GM18873 (cell line): Measurements from ENCODE around the gene TMEM132D.

ENCODE experiments used
- ATAC-seq: cut with Tn5 transposase; IDR thresholded peaks from one replicate; pipeline ENCODE4 v1.9.1; 2021; ENCODE audit warnings: mild to moderate bottlenecking, moderate library complexity, moderate number of reproducible peaks; ENCODE audit not compliant: unreplicated experiment, low FRiP score

TMEM132D gene

DNA sequence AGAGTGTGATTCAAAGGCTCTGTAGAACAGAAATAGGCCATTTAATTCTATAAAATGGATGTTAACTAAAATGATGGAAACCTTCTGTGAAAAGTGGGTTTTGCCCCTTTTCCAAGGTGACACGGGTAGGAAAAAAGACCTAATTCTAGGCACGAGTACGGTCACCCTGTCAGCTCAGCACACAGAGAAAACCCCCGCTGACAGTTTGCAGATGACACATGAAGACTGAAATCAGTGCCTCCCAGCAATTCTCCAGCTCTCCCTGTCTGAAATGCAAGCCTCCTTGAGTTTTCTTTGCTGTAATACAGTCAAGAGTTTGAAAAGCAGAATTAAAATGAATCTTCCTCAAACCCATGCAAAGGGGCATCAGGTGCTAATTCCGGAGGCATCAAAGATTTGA is 230.0 kb downstream of the TMEM132D start:
- no peak for ATAC-seq

DNA sequence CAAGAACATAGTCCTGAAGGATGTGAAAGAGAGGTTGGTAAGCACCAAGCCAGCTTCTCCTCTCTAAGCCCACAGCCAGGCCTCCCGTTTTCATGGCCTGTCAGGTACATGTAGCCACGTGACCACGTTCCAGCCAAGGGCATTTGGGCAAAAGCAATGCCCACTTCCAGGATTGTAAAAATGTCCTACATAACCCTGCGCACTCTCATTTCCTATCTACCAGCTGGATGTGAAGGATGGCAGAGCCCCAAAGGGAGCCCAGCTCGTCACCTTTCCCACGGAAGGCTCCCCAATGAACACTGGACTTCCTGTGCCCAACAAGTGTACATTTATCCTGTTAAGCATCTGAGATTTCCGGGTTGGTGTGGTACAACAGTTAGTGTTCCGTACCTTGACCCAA is 231.7 kb downstream of the TMEM132D start:
- no peak for ATAC-seq

DNA sequence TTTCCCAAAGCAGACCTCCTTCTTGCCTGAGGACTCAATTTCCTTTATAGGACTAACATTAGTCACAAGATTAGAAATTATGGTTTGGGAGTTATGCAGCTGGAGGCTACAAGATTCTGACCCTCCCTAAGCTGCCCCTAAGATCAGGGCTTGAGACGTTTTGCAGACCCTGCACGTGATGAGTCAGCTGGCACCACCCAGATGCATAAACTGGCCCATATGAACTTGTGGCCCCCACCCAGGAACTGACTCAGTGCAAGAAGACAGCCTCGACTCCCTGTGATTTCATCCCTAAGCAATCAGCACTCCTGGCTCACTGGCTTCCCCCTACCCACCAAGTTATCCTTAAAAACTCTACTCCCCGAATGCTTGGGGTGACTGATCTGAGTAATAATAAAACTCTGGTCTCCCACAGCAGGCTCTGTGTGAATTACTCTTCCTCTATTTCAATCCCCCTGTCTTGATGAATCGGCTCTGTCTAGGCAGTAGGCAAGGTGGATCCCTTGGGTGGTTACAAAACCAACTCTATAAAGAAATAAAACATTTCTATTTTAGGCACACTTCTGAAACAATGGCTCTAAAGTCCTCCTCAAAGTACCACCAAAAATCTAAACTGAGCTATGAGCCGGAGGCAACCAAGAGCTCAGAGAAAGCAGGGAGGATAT is 233.4 kb downstream of the TMEM132D start:
- ATAC-seq: no peak

DNA sequence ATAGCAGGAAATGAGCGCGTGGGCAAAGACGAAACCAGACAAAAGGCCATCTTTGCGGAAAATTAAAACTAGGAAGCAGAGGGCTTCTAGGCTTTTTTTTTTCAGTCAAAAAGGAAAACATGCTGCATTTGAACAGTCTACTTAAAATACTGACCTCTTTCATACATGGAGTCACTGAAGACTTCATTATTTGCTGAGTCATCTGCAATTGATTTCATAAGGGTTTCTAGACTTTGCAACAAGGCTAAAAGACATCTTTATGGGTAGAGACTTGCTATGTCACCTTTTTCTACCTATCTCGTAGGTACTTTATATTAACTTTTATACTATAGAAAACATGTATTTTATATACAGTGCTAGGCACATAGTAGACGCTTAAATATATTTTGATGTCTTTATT is 238.4 kb downstream of the TMEM132D start:
- ATAC-seq: no peak

DNA sequence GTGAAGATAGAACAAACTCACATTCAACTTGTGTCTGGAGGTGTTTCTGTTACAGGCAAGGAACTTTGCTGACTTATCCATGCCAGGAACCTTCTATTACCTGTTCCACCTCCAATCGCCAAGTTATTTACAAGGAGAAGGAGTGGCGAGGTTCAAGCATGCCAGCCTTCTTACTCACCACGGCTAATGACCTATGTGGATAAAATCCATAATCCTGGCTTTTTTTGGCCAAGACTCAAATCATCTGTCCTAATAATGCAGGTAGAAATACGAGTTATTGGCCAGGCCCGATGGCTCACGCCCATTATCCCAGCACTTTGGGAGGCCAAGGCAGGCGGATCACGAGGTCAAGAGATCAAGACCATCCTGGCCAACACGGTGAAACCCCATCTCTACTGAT is 241.6 kb downstream of the TMEM132D start:
- ATAC-seq: no peak

DNA sequence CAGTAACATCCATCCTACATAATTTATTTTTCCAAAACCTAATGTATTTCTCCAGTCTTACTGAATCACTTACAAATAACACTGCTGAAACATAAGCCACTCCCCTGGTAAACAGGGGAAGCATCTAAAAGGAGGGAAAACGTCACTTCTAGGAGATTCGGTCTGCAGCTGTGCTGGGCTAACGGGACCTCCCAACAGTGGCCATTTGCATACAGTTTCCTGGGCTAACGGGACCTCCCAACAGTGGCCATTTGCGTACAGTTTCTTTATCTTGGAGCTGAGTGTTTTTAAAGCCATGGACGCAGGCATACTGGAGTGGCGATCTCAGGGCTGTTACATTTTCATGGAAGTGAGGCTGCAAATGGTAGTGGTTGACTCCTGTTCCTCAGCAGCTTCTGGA is 242.9 kb downstream of the TMEM132D start:
- no peak for ATAC-seq

DNA sequence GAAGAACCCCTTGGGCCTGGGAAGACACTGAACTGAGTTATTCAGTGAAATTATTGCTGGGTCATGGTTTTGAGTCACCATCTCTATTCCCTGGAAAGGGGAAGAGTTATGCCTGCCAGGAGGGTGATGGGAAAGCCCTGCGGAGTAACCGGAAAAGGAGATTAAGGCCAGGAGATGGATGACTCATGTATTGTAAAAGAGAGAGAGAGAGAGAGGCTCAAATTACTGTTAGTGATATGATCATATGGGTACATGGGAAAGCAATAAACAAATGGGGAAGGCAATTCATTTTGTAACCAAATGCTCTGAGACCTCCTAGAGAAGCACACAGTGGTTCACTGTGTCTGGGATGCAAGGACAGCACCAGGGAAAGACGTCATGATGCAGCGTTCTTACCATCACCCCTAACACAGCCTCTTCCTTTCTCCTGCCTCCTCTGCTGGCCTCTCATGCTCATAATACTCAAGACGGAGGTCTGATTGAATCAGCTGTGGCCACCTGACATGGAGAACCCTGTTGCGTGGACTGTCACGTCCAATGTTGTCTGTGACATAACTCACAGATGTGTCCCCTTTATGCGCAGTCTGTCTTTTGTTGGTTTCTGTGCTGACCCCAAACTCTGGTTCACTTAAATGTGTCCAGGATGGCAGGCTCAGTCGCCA is 243.7 kb downstream of the TMEM132D start:
- no peak for ATAC-seq

DNA sequence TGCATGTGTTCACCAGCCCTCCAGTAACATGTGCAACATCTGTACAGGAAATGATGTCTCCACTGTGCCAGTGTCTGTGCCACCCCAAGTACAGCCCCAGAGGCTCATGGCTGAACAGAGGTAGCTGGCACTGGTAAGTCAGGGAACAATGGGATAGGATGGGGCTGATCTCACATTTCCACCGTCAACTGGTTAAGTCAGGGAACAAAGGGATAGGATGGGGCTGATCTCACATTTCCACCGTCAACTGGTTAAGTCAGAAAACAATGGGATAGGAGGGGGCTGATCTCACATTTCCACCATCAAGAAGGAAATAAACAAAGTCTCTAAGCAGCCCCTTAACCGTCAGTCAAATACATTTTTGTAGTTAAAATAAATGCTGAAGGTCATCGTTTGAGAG is 246.6 kb downstream of the TMEM132D start:
- ATAC-seq: no peak

DNA sequence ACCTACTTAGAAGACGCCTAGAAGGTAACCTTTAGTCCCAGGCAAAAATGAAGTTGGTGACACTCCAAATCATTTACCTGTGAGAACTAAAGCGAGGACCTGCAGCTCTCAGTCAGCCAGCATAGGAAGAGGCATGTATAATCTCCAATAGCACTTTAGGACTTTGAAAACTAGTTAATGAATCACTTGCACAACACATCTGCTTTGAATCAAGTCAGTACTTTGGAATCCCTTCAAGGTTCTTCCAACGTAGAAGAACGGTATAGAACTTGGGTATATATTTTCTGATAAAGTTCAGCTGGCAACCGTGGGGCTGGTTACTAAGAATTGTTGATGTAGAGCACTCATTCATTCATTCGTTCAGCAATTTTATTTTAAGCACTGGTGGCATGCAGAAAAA is 251.9 kb downstream of the TMEM132D start:
- no peak for ATAC-seq

DNA sequence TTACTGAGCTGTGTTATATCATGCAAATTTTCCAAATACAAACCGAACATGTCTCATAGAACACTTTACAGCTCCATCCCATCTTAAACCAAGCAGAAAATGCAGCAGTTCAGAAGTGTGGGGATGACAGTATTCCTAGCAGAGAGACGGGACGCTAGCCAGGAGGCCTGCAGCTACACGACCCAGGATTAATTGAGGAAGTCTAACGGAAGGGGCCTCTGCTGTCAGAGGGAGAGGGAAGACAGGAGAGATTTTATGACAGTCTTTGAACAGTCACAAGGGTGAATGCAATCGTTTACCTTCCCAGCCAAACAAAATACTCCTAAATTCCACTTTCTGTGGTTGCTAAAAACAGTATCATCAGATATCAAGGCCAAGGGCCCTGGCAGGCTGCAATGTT is 261.9 kb downstream of the TMEM132D start:
- no peak for ATAC-seq

DNA sequence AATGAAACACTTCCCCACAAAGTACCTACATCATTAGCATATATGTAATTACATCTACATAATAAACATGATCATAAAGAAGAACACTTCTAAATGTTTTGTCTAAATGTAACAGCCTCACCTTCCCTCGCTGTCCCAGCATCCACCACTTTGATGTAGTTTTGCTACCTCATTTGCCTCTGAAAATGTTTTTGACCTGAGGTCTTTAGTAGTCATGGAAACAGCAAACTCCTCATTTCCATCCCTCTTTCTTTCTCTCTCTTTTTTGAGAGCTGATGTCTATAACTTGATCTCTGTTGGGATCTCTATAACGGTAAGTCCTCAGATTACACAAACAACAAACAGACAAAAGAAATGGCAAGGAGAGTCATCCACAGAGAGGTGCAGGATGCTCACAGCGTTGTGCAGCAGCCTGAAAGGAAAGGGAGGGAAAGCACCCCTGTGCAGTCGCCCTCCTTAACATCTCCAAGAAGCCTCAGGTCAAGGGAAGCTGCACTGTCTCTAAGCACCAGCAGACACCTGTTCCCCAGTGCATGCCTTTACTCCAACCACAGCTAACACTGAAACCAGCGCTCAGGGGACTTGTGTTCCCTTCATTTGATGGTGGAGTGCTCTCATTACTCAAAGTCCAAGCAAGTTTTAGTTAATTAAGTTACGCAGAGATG is 268.7 kb downstream of the TMEM132D start:
- no peak for ATAC-seq

DNA sequence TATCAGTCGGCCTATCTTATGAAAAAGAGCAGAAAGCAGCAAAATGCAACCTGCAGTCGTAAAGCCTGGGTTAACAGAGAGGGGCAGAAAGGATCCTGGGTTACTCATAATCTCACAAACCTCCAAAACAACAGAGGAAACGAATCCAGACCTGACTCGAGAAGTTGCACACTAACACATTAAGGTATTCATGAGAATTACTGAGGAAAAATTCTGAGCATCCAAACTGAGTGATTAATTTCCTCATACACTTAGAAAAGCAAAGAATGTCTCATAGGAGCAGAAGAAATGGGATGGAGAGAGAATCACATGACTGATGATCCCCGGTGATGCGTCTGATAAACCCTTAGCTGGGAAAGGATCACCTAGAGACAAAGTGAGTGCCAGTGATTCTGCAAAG is 272.5 kb downstream of the TMEM132D start:
- ATAC-seq: no peak

DNA sequence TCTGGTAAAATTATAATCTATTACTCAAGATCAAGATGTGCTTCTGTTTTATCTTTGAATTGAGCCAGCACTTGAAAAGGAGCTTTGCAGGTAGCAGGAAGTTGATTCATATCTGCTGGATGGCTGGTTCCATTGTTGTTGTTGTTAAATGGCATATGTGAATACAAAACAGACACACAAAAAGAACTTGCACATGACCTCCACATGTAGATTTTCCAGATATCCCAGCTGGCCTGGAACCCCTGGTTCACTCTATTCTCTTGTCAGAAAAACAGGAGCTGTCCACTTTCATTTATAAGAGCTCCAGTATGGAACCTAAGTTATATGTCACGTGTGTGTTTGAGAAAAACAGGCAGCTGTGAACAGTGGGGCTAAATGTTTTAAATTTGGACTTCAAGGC is 273.9 kb downstream of the TMEM132D start:
- ATAC-seq: no peak

DNA sequence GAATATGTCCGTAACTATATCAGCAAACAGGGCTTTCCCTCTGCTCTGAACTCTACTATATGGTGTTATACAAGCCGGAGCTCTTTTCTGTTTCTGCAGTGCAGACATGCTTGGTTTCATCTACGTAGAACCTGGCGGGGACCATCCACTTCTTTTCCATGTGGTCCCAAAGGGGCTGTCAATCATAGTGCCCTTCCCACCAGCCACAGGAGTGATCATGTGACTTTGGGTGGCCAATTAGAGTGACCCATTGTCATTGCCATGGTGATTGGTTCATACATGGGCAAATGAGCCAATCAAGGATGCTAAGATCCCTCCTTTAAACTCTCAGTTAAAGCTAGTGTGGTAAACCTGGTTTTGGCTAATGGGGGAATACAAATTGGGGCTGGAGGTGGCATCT is 281.3 kb downstream of the TMEM132D start:
- no peak for ATAC-seq

DNA sequence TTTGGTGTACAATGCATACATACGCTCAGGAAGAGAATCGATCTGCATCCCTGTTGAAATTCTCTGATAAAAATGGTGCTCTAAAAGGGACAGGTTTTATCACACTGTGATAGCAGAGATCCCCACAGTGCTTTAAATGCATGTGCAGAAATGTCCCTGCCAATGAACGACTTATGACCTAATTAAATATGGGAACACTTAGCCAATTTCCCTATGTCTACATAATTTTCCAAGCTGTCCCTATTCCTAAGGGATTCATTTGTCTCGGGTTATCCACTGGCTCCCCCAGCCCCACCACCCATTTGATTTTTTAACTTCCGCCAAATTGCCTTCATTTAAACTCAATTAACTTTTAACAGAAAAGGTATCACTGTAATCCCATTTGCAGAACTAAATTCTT is 284.6 kb downstream of the TMEM132D start:
- no peak for ATAC-seq

DNA sequence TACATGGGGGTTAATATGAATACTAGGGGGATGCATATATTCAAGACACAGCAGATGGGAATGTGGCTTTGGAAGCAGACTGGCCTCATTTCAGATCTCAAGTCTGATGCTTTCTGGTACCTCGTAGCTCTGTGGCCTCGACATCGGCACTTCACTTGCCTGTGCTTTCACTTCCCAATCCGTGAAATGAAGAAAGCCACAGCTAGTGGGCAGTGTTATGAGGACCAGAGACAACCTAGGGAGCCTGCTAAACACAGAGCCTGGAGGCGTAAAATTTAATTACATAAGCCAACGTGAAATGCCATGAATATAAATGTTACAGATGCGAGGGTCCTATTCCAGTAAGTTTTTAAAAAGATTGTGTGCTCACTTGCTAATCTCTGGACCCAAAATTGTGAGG is 286.0 kb downstream of the TMEM132D start:
- no peak for ATAC-seq

DNA sequence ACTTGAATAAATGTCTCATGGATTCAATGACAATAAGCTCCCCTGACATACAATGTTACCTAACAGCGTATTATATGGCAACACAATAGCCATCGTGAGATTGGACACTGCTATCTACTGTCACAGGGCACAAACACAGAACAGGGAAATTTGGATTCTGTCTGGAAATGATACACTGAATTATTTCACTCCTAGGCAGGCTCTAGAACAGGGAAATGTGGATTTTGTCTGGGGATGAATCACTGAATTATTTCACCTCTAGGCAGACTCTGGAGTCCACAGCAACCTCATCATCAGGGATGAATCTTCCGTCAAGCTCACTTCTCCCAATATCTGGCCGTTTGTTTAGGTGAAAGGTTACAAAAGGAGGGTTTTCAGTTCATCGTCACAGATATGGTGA is 288.8 kb downstream of the TMEM132D start:
- ATAC-seq: no peak

DNA sequence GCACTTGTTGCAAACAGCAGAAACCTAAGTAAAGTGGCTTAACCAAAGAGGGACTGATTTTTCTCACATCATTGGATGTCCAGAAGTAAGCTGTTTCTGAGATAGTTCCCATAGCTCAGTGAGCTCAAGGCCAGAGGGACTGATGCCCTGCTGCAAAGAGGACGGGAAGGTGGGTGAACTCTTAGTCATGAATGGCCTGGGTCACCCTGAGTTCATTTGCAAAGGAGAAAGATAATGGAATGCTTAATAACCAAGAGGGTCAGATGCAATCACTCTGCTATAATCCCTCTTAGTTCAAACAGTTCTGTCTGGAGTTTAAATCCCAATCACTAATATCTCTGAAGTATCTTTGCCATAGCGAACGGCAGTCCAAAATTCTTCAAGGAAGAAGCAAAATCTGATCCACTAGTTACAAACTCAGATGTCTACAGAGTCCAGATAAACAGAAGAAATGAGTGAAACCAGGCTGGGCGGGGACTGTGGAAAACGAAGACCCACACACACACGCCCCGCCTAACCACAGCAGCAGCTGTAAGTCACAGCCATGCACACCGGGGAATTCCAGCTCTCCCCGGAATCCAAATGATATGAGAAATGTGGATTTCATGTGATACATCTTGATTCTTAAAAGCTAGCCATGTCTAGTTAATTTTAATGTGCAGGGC is 289.5 kb downstream of the TMEM132D start:
- no peak for ATAC-seq

DNA sequence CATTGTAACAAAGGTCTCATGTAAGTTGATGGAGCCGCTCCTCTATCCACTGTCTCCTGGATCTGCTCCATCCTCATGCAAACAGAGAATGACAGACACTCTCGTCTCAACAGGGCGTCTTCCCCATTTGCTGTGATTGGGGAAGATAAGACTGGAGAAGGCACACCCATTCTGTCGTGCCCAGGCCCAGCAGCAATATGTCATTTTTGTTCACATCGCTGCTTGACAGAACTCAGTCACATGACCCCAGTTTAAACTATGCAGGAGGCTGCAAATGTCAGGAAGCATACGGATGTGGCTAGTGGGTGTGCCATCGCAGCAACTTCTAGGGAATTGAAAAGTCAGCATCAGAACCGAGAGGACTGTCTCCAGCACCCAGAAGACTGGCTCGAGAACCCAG is 290.5 kb downstream of the TMEM132D start:
- no peak for ATAC-seq

DNA sequence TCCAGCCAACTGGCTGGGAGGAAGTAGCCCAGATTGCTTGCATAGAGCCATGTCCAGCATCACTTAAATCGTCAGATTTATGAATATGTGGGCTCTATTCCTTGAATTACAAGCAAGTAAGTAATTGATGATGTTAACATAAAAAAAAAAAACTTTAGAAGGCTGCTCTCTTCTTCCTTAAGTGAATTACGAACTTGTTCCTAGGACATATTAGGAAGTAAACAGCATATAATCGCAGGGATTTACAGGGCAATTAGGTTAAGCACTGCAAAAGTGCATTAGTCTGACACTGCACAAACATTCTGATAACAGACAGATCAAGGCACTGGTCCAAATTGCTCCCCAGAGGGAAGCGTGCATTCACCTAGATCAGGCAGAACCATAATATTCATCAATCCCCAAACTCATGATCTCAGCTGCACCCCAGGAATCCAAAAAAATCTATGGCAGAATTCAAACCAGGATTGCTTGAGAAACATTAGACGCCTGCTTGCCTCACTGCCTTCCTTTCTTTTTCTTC is 293.2 kb downstream of the TMEM132D start:
- no peak for ATAC-seq

DNA sequence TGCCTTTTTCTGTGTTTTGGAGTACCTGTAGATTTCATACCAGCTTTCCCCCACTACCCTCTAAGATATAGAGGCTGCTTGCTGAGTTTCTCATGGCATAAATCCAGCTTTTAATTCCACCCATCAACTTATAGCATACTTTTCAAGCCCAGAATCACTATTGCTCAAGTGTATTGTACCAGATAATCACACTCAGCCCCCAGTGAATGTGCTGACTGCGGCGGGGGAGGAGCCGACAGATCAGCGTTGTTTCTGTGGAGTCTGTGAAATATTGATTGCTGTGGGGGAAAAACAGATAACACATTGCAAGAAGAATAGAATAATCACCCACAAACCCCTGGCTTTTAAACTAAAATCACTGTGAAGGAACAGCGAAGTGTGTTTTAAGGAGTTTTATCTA is 296.1 kb downstream of the TMEM132D start:
- ATAC-seq: no peak
